Right lung (tissue), 5 donors: ENCODE results near the gene SHANK1. TPM values are rescaled to one million over a fixed set of nuclear protein-coding genes. Genes with fewer than 3 reads are reported as not detected.
A peak's percentile ranks its signal among the peaks of the same experiment; 100 is the strongest.

Experiments
- DNase-seq, 2 donors: peaks; one replicate each; pipeline ENCODE4 v3.0.0-alpha.2; 2013
- polyA plus RNA-seq, 5 donors: library from polyadenylated mRNA; unstranded; fragments of 120-200 nt; gene quantifications; one replicate each; pipeline versions ENCODE4 v1.2.1 to v1.2.3, GENCODE V29; 2013; ENCODE audit warnings: inconsistent platforms in 1 of 5, low replicate concordance in 1 of 5; ENCODE audit not compliant: insufficient read length in 5 of 5, insufficient read depth in 1 of 5

The SHANK1 gene
- polyA plus RNA-seq, 5 donors, result 4.1 to 7.5 (median 4.8) TPM

DNA sequence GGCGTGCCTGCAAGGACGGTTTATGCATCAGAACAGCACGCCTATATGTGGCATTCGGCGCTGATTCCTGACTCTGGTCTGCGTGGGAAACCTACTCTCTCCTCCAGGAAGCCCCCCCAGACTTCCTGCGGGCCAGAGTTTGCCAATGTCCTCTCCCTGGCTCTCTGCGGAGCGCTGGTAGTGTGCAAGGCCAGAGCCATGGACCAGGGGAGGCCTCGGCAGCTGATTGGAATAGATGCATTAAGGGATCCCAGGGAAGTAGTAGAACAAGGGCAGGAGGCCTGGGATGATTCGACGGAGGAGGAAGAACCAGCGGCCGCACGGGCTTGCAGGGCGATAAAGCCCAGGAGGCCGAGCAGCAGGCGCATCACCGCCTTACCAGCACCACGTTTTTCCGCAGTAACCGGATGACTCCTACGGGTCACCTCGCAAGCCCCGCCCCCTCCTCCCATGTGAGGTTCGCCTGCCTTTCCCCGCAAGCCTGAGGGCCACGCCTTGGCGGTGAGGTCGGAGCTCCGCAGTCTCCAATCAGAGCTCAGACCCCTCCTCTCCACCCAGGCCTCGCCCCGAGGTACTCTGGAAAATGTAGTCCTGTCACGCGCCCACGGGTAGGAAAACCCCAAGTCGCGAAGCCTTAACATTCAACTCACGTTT lies 8.6 kb upstream of the SHANK1 start:
- peak; percentile 45 to 49 for DNase-seq

DNA sequence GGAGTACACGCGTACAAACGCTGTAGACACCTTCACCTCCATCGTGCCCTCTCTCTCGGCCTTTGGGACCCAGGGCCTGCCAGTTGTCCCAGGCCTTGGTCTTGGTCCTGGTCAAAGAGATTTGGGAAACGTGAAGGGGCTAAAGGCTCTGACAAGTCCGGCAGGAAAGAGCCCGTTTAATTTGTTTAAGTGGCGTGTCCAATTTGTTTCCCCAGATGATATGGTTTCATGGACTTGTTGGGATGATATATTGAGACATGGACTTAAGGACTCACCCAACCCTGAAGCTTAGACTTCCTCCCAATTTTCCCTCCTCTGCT lies 6.3 kb upstream of the SHANK1 start:
- DNase-seq, result no peak

DNA sequence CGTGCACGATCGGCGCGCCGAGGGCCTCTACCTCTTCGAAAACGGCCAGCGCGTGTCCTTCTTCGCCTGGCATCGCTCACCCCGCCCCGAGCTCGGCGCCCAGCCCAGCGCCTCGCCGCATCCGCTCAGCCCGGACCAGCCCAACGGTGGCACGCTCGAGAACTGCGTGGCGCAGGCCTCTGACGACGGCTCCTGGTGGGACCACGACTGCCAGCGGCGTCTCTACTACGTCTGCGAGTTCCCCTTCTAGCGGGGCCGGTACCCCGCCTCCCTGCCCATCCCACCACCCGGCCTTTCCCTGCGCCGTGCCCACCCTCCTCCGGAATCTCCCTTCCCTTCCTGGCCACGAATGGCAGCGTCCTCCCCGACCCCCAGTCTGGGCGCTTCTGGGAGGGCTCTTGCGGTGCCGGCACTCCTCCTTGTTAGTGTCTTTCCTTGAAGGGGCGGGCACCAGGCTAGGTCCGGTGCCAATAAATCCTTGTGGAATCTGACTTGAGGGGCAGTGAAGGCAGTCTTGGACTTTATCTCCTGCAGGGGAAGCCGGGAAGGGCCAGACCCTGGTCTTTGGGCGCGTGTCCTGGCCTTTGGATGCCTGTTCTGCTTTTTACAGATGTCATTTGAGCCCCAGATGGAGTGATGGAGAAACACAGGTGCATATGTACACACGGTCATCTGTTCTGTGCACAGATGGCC lies 5.8 kb upstream of the SHANK1 start:
- DNase-seq, result no peak

- DNase-seq, result peak; percentile 99 to 100
Measured at GRCh38 chr19:50724522-50725217, 5.1 kb upstream of the SHANK1 start.

GRCh38 chr19:50723735-50724521 lies 4.3 kb upstream of the SHANK1 start:
- DNase-seq, result no peak

DNA sequence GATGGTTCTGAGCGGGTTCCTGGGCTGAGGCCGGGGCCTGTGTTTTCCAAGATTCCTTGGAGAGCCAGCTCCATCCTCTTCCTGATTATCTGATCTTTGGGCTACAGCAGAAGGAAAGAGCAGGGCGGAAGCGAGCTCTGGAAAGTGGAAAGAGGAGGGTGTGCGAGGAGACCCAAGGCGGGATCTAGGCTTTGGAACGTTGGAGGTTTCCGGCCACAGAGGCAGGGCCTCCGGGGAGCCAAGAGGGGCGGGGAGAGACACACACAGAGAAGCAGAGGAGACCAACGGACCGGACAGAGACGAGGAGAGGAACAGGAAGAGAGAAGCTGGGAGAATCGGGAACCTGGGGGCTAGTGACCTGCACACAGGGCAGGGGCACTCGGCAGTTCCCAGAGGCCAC lies 3.5 kb upstream of the SHANK1 start, which contains the start of gene CLEC11A:
Gene CLEC11A (plus strand): TSS at position 296 of the 400 bp plus-strand sequence. CDS start 162 bp downstream, outside the sequence.
- peak; percentile 62 to 79 for DNase-seq

DNA sequence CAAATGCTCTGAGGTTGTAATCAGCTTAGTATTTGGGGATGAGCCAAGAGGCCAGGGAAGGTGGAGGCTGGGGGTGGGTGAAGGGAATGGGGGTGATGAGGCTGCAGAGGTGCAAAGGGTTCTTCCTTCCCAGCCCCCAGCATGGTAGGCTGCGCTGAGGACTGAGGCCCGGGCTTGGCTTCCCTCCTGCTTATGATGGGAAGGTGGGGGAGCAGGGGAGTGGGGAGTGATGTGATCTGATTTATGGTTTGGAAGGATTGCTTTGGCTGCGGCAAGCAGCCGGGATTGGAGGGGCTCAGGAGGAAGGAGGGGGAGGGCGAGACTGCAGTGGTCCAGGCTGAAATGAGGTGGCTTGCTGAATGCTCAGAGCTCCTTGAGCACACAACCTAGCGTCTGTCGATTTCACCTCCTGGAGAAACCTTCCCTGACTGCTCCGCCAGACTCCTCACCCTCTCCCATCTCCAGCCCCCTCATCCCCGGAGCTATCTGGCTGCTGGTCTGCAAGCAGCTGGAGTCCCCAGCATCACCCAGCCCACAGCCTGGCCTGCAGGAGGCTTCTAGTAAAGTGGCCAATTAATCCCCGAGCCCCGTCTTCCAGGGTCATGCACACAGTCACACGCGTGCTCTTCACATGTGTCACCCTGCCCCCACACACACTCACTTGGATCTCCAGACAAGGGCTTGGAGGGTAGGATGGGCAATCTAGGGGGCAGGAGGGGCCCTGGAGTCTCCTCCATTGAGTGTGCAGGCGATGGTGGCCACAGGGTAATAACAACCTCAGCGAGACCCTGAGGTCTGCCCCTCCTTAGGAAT lies 2.8 kb upstream of the SHANK1 start:
- no peak for DNase-seq

- no peak for DNase-seq
Measured at GRCh38 chr19:50721441-50722137, 2.0 kb upstream of the SHANK1 start.

DNA sequence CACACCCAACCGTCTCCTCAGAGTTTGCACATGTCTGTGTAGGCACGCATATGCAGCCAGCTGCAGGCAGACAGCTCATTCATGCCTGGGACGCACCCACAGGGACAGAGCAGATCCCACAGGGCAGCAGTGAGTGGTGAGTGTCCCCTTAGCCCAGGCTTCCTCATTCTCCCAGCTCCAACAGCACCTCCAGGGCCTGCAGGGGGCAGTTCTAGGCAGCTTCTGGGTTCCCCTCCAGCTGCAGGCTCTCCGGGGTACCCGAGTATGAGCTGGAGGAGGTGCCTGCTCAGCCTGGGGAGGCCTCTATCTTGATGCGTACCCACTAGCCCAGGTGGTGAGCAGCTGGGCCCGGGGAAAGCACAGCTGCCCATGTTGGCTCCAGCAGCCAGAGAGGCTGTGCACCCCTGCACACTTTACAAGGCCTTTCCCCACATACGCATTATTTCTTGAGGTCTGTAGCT lies 1.3 kb upstream of the SHANK1 start:
- no peak for DNase-seq

- no peak for DNase-seq
Measured at GRCh38 chr19:50720181-50720920, 749 bp upstream of the SHANK1 start.

- DNase-seq, result no peak
Measured at GRCh38 chr19:50719119-50719435, 525 bp downstream of the SHANK1 start.

DNA sequence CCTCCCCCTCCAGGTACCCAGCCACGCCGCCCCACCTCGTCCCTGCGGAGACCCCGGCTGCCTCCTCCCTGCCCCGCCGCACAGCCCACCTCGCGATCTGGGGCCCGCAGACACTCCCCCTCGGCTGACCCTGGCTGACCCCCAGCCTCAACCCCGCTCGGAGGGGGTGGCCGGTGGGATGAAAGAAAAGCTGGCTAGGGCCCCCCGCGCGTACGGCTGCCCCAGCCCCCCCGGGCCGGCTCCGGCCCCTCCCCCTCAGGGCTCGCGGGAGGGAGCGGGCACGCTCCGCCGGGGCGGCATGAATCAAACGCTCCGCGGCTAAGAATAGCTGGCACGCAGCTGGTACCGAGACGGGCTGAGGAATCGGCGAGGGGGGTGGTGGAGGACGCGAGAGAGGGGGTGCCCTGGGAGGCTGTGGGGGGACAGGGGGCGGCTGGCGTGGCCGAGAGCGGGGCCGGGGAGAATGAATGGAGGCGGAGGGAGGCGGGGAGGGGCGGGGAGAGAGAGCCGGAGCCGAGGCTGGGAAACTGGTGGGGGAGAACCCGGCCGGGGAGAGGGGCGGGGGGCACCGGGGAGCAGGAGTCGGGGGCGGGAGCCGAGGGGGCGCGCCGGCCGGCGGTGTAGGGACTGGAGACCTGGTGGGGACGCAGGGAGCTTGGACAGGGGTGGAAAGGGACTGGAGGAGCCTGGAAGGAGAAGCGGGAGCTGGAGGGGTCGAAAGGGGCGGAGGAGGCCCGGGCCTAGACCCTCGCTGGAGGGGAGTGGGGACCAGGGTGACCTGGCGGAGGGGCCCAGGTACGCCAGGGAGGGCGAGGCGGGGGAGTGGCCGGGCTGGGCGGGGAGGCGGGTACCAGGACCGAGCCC lies 1.1 kb downstream of the SHANK1 start:
- no peak for DNase-seq

DNA sequence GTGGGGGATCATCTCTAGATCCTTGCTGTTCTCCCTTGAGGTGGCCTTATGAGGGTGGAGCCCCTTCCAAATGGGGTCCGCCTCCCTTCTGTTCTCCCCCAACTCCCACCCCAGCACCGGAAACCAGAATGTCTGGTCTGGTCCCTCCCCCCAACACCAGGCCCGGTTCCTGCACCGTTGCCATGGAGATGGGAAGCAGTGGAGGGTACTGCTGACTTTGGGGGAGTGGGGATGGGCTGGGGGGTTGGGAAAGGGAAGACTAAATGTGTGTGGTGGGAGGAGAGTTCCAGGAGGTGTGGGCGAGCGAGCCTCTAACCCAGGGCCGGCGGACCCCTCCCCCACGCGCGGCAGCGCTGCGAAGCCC lies 1.7 kb downstream of the SHANK1 start:
- no peak for DNase-seq

- DNase-seq, result no peak
Measured at GRCh38 chr19:50717026-50717723, 2.4 kb downstream of the SHANK1 start.

DNA sequence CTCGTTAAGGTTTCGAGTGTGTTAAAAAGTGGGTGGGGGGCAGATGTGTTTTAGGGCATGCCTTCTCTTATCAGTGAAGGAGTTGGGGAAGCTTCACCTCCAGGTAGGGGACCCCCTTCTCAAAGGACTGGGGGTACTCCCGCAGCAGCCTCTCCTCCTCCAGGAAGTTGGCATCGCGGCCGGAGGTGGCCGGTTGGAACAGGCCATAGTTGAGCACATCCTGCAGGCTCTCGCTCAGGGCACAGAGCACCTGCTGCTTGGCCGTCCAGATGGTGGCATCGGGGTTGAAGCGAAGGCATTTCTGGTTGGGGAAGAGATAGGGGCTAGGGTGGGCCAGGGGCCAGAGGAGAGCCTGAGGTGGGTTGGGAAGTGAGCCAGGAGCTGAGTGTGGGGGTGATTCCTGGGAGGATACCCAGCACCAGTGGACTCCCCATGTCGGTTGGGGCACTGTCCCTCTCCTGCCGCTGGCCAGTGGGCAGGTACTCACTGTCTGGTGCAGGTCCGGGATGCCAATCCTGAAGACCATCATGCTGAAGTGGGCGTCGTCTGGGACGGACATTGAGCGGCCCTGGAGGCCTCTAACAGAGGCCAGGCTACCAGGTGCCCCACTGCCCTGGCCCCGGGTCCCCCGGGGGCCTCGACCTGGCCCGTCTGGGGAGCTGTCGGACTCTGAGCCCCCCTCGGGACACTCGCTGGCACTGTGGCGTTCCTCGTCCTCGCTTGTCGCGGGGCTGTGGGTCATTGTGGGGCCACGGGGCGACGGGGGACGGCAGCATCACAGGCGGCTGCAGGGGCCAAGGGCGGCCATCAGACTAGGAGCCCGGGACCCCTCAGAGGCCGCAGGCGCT lies 3.2 kb downstream of the SHANK1 start:
- no peak for DNase-seq

- no peak for DNase-seq
Measured at GRCh38 chr19:50713556-50714236, 5.9 kb downstream of the SHANK1 start.

GRCh38 chr19:50712833-50713232 lies 6.8 kb downstream of the SHANK1 start:
- DNase-seq, result no peak
